Measurements from ENCODE around the gene USP26.

GRCh38 chrX:132984058-132984650 lies 112.8 kb downstream of the USP26 start:
- no peak for TF ChIP-seq EZH2phosphoT487 (IDR thresholded peaks at IDR 0.05; ENCODE audit: borderline replicate concordance, low read length)
- TF ChIP-seq CTCF (IDR thresholded peaks at IDR 0.05; ENCODE audit: low read depth, low read length, poor library complexity, severe bottlenecking) = no peak

All from DOHH2 (cell line).